HCT116 (cell line): ENCODE results near the gene APOE. TPM values are rescaled to one million over a fixed set of nuclear protein-coding genes. Genes with fewer than 3 reads are reported as not detected.

Source experiments
- ATAC-seq: fragments of 200-7000 bp; cut with Tn5 transposase; 2 replicates; pipeline ENCODE4 v1.9.1; 2020; ENCODE audit warnings: mild to moderate bottlenecking, moderate library complexity
- BruUV-seq: library from RNA; stranded (reverse); fragments of 400-500 nt; replicated peaks from 2 replicates; lab custom pipeline; 2021; lab: Mats Ljungman, UMichigan
- CTCF ChIA-PET: fragments of 300-600 bp; sonication (Branson Sonifier 250); formaldehyde crosslinking; loops from one replicate; lab custom pipeline; 2021; ENCODE audit warnings: antibody characterized with exemption; lab: Charles Lee
- POLR2A ChIA-PET: fragments of 300-600, 350-600 bp; sonication (Branson Sonifier 250); formaldehyde crosslinking; loops from one replicate; lab custom pipeline; 2021; ENCODE audit warnings: antibody characterized with exemption; lab: Charles Lee
- RAD21 ChIA-PET, 2 experiments: fragments of 300-600 bp; sonication (Branson Sonifier 250); formaldehyde crosslinking; loops; one replicate each; lab custom pipeline; 2023; ENCODE audit warnings: low total read pairs in 2 of 2; ENCODE audit not compliant: uncharacterized antibody in 2 of 2, unreplicated experiment in 2 of 2, low non-redundant PET in 1 of 2; lab: Charles Lee
- DNase-seq: peaks from one replicate; pipeline ENCODE4 v3.0.0-alpha.2; 2010; ENCODE audit warnings: low read depth, low spot score
- H2AFZ ChIP-seq: fragments of 200-600 bp; shearing (Covaris generic), sonication (generic); 2 replicates; pipeline ENCODE4 v1.6.1; 2017; ENCODE audit warnings: low read depth, mixed run types, mixed read lengths, antibody characterized with exemption, low read length; ENCODE audit not compliant: poor library complexity, severe bottlenecking
- H3K27ac ChIP-seq: 2 replicates; pipeline ENCODE4 v1.5.1; 2012; ENCODE audit warnings: low read depth, low read length
- H3K27me3 ChIP-seq: fragments of 200-600 bp; sonication (generic); 2 replicates; pipeline ENCODE4 v1.6.1; 2016; ENCODE audit warnings: mixed run types, low read length, mixed read lengths; ENCODE audit not compliant: insufficient read depth
- H3K36me3 ChIP-seq, 2 experiments: fragments of 200-500 bp in 1 of 2; fragments of 200-600 bp in 1 of 2; sonication (Bioruptor generic) in 1 of 2; sonication (generic) in 1 of 2; 2 replicates each; pipeline versions ENCODE4 v1.5.1 to v1.6.1; 2014 to 2016; ENCODE audit warnings: low read length in 2 of 2, inconsistent platforms in 1 of 2, mixed read lengths in 1 of 2, mixed run types in 1 of 2; ENCODE audit not compliant: insufficient read depth in 2 of 2, control insufficient read depth in 1 of 2
- H3K4me1 ChIP-seq, 2 experiments: fragments of 200-600 bp in 1 of 2; sonication (generic) in 1 of 2; 2 replicates each; pipeline versions ENCODE4 v1.5.1 to v1.6.1; 2012 to 2017; ENCODE audit warnings: low read length in 2 of 2, inconsistent platforms in 1 of 2, mild to moderate bottlenecking in 1 of 2, mixed read lengths in 1 of 2, mixed run types in 1 of 2, moderate library complexity in 1 of 2; ENCODE audit not compliant: insufficient read depth in 2 of 2, control insufficient read depth in 1 of 2
- H3K4me2 ChIP-seq: fragments of 200-600 bp; sonication (generic); 2 replicates; pipeline ENCODE4 v1.6.1; 2017; ENCODE audit warnings: mixed run types, low read length, mixed read lengths
- H3K4me3 ChIP-seq, 2 experiments: fragments of 200-600 bp in 1 of 2; sonication (generic) in 1 of 2; replicated peaks in 1 of 2; 2 replicates each; pipeline ENCODE4 v1.5.1; 2011 to 2016; ENCODE audit warnings: low read length in 2 of 2, control low read depth in 1 of 2, low read depth in 1 of 2, mild to moderate bottlenecking in 1 of 2, mixed read lengths in 1 of 2, mixed run types in 1 of 2
- H3K79me2 ChIP-seq: fragments of 200-600 bp; sonication (generic); 2 replicates; pipeline ENCODE4 v1.6.1; 2017; ENCODE audit warnings: mild to moderate bottlenecking, mixed run types, low read length, moderate library complexity, mixed read lengths; ENCODE audit not compliant: insufficient read depth
- H3K9ac ChIP-seq: fragments of 200-600 bp; sonication (generic); 2 replicates; pipeline ENCODE4 v1.6.1; 2016; ENCODE audit warnings: low read length, mixed read lengths
- H3K9me2 ChIP-seq: fragments of 200-600 bp; sonication (generic), shearing (Covaris generic); 2 replicates; pipeline ENCODE4 v1.6.1; 2017; ENCODE audit warnings: mixed run types, mild to moderate bottlenecking, moderate library complexity; ENCODE audit not compliant: insufficient read depth
- H3K9me3 ChIP-seq, 2 experiments: fragments of 200-500 bp in 1 of 2; fragments of 200-600 bp in 1 of 2; sonication (Bioruptor generic) in 1 of 2; sonication (generic) in 1 of 2; 2 replicates each; pipeline ENCODE4 v1.6.1; 2014 to 2017; ENCODE audit warnings: low read length in 2 of 2, mixed read lengths in 2 of 2, inconsistent platforms in 1 of 2, low read depth in 1 of 2, mild to moderate bottlenecking in 1 of 2, mixed run types in 1 of 2, moderate library complexity in 1 of 2; ENCODE audit not compliant: control insufficient read depth in 1 of 2, insufficient read depth in 1 of 2
- H4K20me1 ChIP-seq: fragments of 200-600 bp; sonication (generic), shearing (Covaris generic); 2 replicates; pipeline ENCODE4 v1.6.1; 2017; ENCODE audit warnings: mixed run types, mild to moderate bottlenecking, moderate library complexity; ENCODE audit not compliant: insufficient read depth
- CBX3 ChIP-seq: IDR thresholded peaks from 2 replicates; pipeline ENCODE4 v1.6.1; 2012; ENCODE audit warnings: low read depth
- CEBPB ChIP-seq: IDR thresholded peaks from 2 replicates; pipeline ENCODE4 v1.6.1; 2012; ENCODE audit warnings: low read depth
- CTCF ChIP-seq, 3 experiments: fragments of 200-600 bp in 1 of 3; sonication (generic) in 1 of 3; IDR thresholded peaks in 2 of 3; conservative IDR thresholded peaks in 1 of 3; 2 replicates each; pipeline ENCODE4 v1.5.1; 2012 to 2017; ENCODE audit warnings: low read depth in 2 of 3, low read length in 2 of 3, antibody characterized with exemption in 1 of 3, borderline replicate concordance in 1 of 3, control low read depth in 1 of 3, mild to moderate bottlenecking in 1 of 3, mixed read lengths in 1 of 3, mixed run types in 1 of 3, moderate library complexity in 1 of 3; ENCODE audit not compliant: insufficient read depth in 1 of 3
- EGR1 ChIP-seq: IDR thresholded peaks from 2 replicates; pipeline ENCODE4 v1.6.1; 2012; ENCODE audit warnings: low read depth
- ELF1 ChIP-seq: IDR thresholded peaks from 2 replicates; pipeline ENCODE4 v1.6.1; 2012; ENCODE audit warnings: low read depth, borderline replicate concordance
- EZH2 ChIP-seq: fragments of 200-600 bp; sonication (generic); IDR thresholded peaks from 2 replicates; pipeline ENCODE4 v1.6.1; 2017; ENCODE audit warnings: antibody characterized with exemption, mixed run types
- EZH2phosphoT487 ChIP-seq: fragments of 200-600 bp; IDR thresholded peaks from 2 replicates; pipeline ENCODE4 v1.6.1; 2018; ENCODE audit warnings: antibody characterized with exemption, borderline replicate concordance
- FOSL1 ChIP-seq: IDR thresholded peaks from 2 replicates; pipeline ENCODE4 v1.6.1; 2012; ENCODE audit warnings: low read depth
- JUND ChIP-seq: IDR thresholded peaks from 2 replicates; pipeline ENCODE4 v1.6.1; 2012
- POLR2A ChIP-seq: IDR thresholded peaks from 2 replicates; pipeline ENCODE4 v1.7.0; 2011; ENCODE audit warnings: borderline replicate concordance; ENCODE audit not compliant: insufficient read depth, insufficient read length; ENCODE audit errors: extremely low read depth
- POLR2AphosphoS5 ChIP-seq: IDR thresholded peaks from 2 replicates; pipeline ENCODE4 v1.6.1; 2011; ENCODE audit warnings: mild to moderate bottlenecking, low read depth, low read length, moderate library complexity
- RAD21 ChIP-seq: IDR thresholded peaks from 2 replicates; pipeline ENCODE4 v1.6.1; 2012; ENCODE audit warnings: low read depth, mild to moderate bottlenecking
- SIN3A ChIP-seq: IDR thresholded peaks from 2 replicates; pipeline ENCODE4 v1.6.1; 2012; ENCODE audit warnings: low read depth
- SRF ChIP-seq: IDR thresholded peaks from 2 replicates; pipeline ENCODE4 v1.6.1; 2012; ENCODE audit warnings: low read depth
- TCF7L2 ChIP-seq: IDR thresholded peaks from 2 replicates; pipeline ENCODE4 v1.7.0; 2011; ENCODE audit warnings: borderline replicate concordance, inconsistent platforms; ENCODE audit not compliant: insufficient read depth, insufficient read length; ENCODE audit errors: extremely low read depth
- YY1 ChIP-seq: IDR thresholded peaks from 2 replicates; pipeline ENCODE4 v1.6.1; 2011; ENCODE audit warnings: low read length, low read depth, moderate library complexity, mild to moderate bottlenecking; ENCODE audit not compliant: insufficient replicate concordance; ENCODE audit errors: extremely low read depth
- ZBTB33 ChIP-seq: IDR thresholded peaks from 2 replicates; pipeline ENCODE4 v1.6.1; 2011; ENCODE audit warnings: mild to moderate bottlenecking, low read length, moderate library complexity; ENCODE audit not compliant: insufficient replicate concordance; ENCODE audit errors: extremely low read depth
- ZNF274 ChIP-seq: fragments of 200-500 bp; sonication (Bioruptor generic); IDR thresholded peaks from 2 replicates; pipeline ENCODE4 v1.6.1; 2014; ENCODE audit warnings: mild to moderate bottlenecking, low read depth, low read length, inconsistent platforms
- intact Hi-C: fragments of 100-400 bp; cut with micrococcal nuclease; formaldehyde crosslinking; loops from 2 replicates; pipeline ENCODE4 v1.10.0; 2022
- total RNA-seq: library from RNA; stranded (reverse); gene quantifications from one replicate; pipeline ENCODE4 v1.2.1, GENCODE V29; 2021; ENCODE audit not compliant: unreplicated experiment
- TF ChIP-seq, protein P1 (sequence below): IDR thresholded peaks from 2 replicates; pipeline ENCODE4 v1.6.1; 2012

The APOE gene
- total RNA-seq, 1 experiment from 2014 or later: 7.2 TPM

DNA sequence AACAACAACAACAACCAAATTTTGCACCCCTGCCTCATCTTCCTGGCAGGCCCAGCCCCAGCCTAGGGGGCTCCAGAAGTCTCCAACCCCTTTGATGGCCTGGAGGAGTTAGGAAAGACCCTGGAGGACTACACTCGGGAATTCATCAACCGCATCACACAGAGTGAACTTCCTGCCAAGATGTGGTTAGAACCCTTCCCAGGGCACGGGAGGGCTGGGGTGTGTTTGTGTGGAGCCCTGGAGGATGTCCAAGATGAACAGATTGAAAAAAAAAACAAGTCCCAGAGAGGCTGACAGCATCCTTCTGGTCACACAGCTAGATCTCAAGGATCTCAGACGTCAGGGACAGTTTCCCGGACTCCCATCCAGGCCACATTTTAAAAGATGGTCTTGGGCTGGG, 22.1 kb downstream of the APOE start (continued):
- TF ChIP-seq CTCF (IDR thresholded peaks at IDR 0.05 in 2 of 3, conservative IDR thresholded peaks at IDR 0.05 in 1 of 3; ENCODE audit: borderline replicate concordance in 1 of 3, insufficient read depth in 1 of 3, low read depth in 2 of 3, low read length in 2 of 3) (no peak), POLR2AphosphoS5 (no peak), TCF7L2 (no peak), YY1 (no peak), EGR1 (no peak), JUND (no peak), ZNF274 (no peak), SIN3A (no peak), CEBPB (no peak)

GRCh38 chr19:44930088-44930487, 24.5 kb downstream of the APOE start:
- no peaks in the 10 kb centered on the region for H3K27me3 ChIP-seq
- ChIA-PET CTCF (no interaction called here), POLR2A (no interaction called here), RAD21 (no interaction called here)
- H3K9me2 ChIP-seq: no peaks in the 10 kb centered on the region
- intact Hi-C loops: no loop called here
- H3K4me1 ChIP-seq: peaks cover 0 to 14% of the 10 kb centered on the region in 2 experiments; a peak in 3 of 4 replicates
- H3K27ac ChIP-seq: no peak overlapping the region
- BruUV-seq: no TSS peak
- no peak overlapping the region for H2AFZ ChIP-seq
- H3K79me2 ChIP-seq: no peaks in the 10 kb centered on the region
- H3K9ac ChIP-seq: no peak overlapping the region
- ATAC-seq: no peak
- no peaks in the 10 kb centered on the region for H3K9me3 ChIP-seq
- H3K4me2 ChIP-seq: no peak overlapping the region
- no peaks in the 10 kb centered on the region for H3K36me3 ChIP-seq
- no peak overlapping the region for H3K4me3 ChIP-seq
- TF ChIP-seq EZH2: no peak
- no peak for TF ChIP-seq JUND
- TF ChIP-seq ZBTB33: no peak
- TF ChIP-seq POLR2AphosphoS5: no peak
- no peak for TF ChIP-seq CTCF (IDR thresholded peaks at IDR 0.05 in 2 of 3, conservative IDR thresholded peaks at IDR 0.05 in 1 of 3; ENCODE audit: borderline replicate concordance in 1 of 3, insufficient read depth in 1 of 3, low read depth in 2 of 3, low read length in 2 of 3)
- TF ChIP-seq FOSL1: no peak
- no peak for TF ChIP-seq YY1
- TF ChIP-seq, protein P1, sequence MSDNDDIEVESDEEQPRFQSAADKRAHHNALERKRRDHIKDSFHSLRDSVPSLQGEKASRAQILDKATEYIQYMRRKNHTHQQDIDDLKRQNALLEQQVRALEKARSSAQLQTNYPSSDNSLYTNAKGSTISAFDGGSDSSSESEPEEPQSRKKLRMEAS: no peak
- TF ChIP-seq RAD21: no peak
- no peak for TF ChIP-seq EZH2phosphoT487
- no peak for TF ChIP-seq CBX3
- TF ChIP-seq ELF1: no peak
- no peak for TF ChIP-seq POLR2A
- no peak for TF ChIP-seq SRF
- no peak for TF ChIP-seq EGR1
- no peak for TF ChIP-seq ZNF274
- TF ChIP-seq TCF7L2: no peak
- TF ChIP-seq SIN3A: no peak
- H4K20me1 ChIP-seq: no peaks in the 10 kb centered on the region
- DNase-seq: no peak
